RPMI8226 (cell line): ENCODE measurements around the gene LUC7L3.
A peak's percentile ranks its signal among the peaks of the same experiment; 100 is the strongest.

Experiments
- DNase-seq: peaks from one replicate; pipeline ENCODE4 v3.0.0-alpha.2; 2015

Gene LUC7L3

GRCh38 chr17:50763716-50764475 is 44.5 kb downstream of the LUC7L3 start:
- DNase-seq: no peak

- no peak for DNase-seq
Observed at GRCh38 chr17:50764734-50765149, 45.3 kb downstream of the LUC7L3 start.

GRCh38 chr17:50765454-50766221 is 46.2 kb downstream of the LUC7L3 start:
- peak; percentile 66 for DNase-seq

GRCh38 chr17:50766222-50767023 is 47.0 kb downstream of the LUC7L3 start:
- no peak for DNase-seq

GRCh38 chr17:50767030-50767429 is 47.6 kb downstream of the LUC7L3 start:
- no peak for DNase-seq

GRCh38 chr17:50767446-50767845 is 48.0 kb downstream of the LUC7L3 start, which contains the start of gene ANKRD40CL:
ANKRD40CL (minus strand) TSS chr17:50767518; CDS start chr17:50766913, 605 bp downstream.
- no peak for DNase-seq

- peak; percentile 50 for DNase-seq
Observed at GRCh38 chr17:50768346-50768761, 49.0 kb downstream of the LUC7L3 start.

GRCh38 chr17:50769884-50770283 is 50.5 kb downstream of the LUC7L3 start:
- no peak for DNase-seq

GRCh38 chr17:50770346-50770745 is 50.9 kb downstream of the LUC7L3 start:
- DNase-seq: no peak

- DNase-seq: peak; percentile 54
Observed at GRCh38 chr17:50771991-50772785, 52.8 kb downstream of the LUC7L3 start.

- no peak for DNase-seq
Observed at GRCh38 chr17:50774225-50774803, 54.9 kb downstream of the LUC7L3 start.

- DNase-seq: no peak
Observed at GRCh38 chr17:50775926-50776325, 56.5 kb downstream of the LUC7L3 start.

- DNase-seq: no peak
Observed at GRCh38 chr17:50778471-50778870, 59.1 kb downstream of the LUC7L3 start.

- DNase-seq: no peak
Observed at GRCh38 chr17:50778988-50779387, 59.6 kb downstream of the LUC7L3 start.

- DNase-seq: no peak
Observed at GRCh38 chr17:50779747-50780353, 60.4 kb downstream of the LUC7L3 start.

GRCh38 chr17:50781167-50781566 is 61.8 kb downstream of the LUC7L3 start:
- no peak for DNase-seq

- DNase-seq: peak; percentile 79
Observed at GRCh38 chr17:50783193-50783660, 63.8 kb downstream of the LUC7L3 start.

GRCh38 chr17:50783905-50784304 is 64.5 kb downstream of the LUC7L3 start:
- no peak for DNase-seq

GRCh38 chr17:50785126-50785525 is 65.7 kb downstream of the LUC7L3 start:
- DNase-seq: no peak

GRCh38 chr17:50785946-50786570 is 66.7 kb downstream of the LUC7L3 start:
- DNase-seq: no peak

GRCh38 chr17:50787106-50787505 is 67.7 kb downstream of the LUC7L3 start:
- no peak for DNase-seq
